GM19238 (cell line): Measurements from ENCODE around the gene SCFD2.
"Not testable (repeated sequence)": the region's sequence is repeated elsewhere in the genome, so short reads cannot be mapped to it uniquely, and the experiment has no call there.

Experiments
- DNase-seq: peaks from one replicate; pipeline ENCODE4 v3.0.0; 2011; ENCODE audit warnings: low spot score; ENCODE audit not compliant: insufficient read length

SCFD2 gene

DNA sequence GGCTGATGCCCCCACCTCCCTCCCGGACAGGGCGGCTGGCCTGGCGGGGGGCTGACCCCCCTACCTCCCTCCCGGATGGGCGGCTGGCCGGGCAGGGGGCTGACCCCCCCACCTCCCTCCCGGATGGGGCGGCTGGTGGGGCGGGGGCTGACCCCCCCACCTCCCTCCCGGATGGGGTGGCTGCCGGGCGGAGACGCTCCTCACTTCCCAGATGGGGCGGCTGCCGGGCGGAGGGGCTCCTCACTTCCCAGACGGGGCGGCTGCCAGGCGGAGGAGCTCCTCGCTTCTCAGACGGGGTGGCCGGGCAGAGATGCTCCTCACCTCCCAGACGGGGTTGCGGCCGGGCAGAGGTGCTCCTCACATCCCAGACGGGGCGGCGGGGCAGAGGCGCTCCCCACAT is 127.5 kb downstream of the SCFD2 start:
- not testable (repeated sequence) for DNase-seq

- not testable (repeated sequence) for DNase-seq
Measured at GRCh38 chr4:53237811-53238210, 128.1 kb downstream of the SCFD2 start.

GRCh38 chr4:53236624-53237023 is 129.2 kb downstream of the SCFD2 start:
- DNase-seq: not testable (repeated sequence)

DNA sequence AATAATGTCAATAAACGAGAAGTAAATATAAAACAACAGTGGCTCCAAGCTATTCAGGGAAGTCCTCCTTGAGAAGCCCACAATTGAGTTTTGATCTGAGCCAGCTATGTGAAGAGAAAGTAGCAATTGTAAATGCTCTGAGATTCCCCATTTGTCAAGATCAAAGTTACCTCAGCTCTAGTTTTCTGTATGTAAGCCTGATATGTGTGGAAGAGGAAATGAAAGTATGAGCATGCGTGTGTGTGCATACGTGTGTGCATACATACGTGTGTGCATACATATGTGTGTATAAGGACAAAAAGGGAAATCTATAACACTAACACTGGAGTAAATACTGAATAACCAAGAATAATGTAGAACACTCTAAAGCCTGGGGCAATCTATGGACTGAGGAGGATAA is 130.3 kb downstream of the SCFD2 start:
- no peak for DNase-seq

GRCh38 chr4:53234669-53235068 is 131.2 kb downstream of the SCFD2 start:
- no peak for DNase-seq

DNA sequence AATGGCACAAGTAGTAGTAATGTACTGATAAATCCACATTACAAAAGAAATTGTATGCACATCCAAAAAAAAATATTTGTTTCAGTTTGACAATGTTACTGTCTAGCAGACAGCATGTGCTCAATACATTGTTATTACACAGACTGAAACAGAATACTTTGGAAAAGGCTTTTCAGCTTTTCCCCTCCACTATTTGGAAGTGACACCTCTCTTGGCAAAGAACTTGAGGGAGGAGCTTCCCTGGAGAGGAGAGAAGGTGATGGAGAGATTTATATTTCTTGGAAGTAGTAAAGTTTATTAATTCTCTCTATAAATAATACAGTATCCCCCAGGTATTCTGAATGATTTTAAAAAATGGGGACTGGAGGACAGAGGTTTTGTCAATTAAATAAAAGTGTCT is 131.8 kb downstream of the SCFD2 start:
- DNase-seq: no peak

- no peak for DNase-seq
Measured at GRCh38 chr4:53233114-53233795, 132.6 kb downstream of the SCFD2 start.

DNA sequence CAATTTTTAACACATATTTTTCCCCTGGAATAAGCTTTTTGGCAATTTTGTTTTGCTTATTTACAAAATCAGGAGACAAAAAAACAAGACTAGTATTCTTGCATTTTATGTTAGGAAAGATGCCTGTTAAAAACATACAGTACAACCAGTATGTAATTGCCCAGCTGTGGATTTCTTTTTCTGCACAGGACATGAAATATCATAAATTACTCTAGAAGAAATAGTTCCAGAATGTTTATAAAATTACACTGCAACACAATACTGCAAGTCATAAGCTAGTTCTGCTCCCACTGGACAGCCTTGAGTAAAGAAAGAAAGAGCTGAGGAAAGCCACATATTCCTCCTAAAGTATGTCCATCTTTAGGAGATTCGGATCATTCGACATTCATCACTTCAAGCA is 133.5 kb downstream of the SCFD2 start:
- no peak for DNase-seq

- DNase-seq: no peak
Measured at GRCh38 chr4:53228036-53228435, 137.8 kb downstream of the SCFD2 start.

DNA sequence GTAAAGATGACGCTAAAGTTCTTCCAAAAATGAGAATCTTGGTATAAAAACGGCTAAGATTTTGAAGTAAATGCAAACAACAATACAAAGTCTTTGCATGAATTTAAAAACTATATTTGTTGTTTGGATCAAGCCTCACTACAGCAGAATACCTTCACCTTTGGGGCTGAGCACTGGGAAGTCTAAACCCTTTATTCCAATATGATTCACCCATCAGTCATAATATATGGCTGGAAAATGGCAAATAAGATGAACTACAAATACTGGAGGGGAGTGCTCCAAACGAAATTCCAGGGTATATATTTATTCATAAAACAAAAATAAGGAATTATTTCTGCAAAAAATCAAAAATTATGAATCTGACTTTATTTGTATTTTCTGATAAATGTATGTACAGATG is 138.4 kb downstream of the SCFD2 start:
- DNase-seq: no peak

GRCh38 chr4:53221832-53222480 is 143.9 kb downstream of the SCFD2 start:
- no peak for DNase-seq

GRCh38 chr4:53219148-53219547 is 146.7 kb downstream of the SCFD2 start:
- DNase-seq: not testable (repeated sequence)

- DNase-seq: no peak
Measured at GRCh38 chr4:53208753-53209152, 157.1 kb downstream of the SCFD2 start.

DNA sequence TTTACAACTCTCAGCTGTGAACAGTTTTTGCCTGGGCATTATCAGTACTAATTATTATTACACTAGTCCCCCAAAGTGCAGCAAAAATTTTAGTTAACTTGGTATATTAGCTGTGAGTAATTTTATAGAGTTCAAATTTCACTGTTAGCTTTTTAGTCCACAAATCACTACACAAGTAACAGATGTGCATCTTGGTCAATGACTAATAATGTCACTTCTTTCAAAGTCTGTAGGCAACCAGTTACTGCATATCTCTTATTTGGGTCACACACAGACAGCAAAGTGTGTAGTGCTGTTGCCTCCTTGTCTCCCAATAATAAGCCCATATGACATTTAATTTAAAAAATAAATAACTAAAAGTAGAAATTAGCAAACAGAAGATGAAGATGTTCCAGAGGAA is 159.9 kb downstream of the SCFD2 start:
- no peak for DNase-seq

DNA sequence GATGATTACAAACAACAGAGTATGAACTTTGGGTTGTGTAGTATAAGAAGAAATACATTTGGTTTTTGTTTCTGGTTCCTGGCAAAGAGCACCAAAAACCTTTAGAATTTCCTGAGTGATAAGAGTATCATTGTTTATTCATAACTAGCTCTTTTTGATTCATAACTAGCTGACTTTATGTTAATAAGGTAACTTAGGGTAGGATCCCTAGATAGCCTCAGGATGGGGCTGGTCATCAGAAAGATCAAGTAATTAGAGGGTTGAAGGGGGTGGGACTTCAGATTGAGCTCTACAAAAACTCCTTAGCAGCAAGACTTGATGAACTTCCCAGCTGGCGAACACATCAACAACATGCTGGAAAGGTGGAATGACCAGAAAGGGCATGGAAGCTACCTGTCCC is 166.5 kb downstream of the SCFD2 start:
- no peak for DNase-seq

DNA sequence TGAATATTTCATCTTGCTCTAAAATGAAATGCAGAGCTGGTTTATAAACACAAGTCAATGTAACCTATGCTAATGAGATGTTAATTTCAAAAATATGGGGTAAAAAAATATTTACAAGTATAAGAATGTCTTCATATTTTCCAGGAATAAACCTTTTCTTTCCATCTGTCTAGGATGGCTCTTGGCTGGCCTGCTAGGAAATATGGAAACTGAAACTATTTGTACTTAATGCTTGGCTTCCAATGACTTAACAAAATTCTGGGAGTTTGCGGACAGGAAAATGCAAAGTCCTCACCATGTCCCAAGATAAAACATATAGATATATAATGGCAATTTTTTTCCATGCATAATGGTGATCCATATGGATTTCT is 168.1 kb downstream of the SCFD2 start:
- DNase-seq: no peak

- peak; percentile 8 for DNase-seq
Measured at GRCh38 chr4:53196882-53197771, 168.7 kb downstream of the SCFD2 start.

GRCh38 chr4:53195815-53196661 is 169.8 kb downstream of the SCFD2 start:
- no peak for DNase-seq

DNA sequence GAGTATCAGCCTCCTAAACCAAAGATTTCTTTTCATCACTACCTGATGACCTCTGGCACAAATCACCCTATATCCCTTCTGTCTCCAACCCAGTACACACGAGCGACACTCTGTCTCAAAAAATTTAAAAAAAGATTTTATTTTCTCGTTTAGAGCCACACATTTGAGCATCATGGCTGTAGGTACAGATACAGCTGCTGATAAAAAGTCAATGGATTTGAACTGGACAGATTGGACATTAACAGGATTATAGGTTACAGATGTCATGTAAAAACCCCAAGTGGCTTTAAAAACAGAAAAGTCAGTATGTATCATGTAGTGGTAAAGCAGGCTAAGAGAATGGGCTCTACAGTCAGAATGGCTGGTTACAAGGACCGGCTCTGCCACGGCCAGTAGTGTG is 171.1 kb downstream of the SCFD2 start:
- DNase-seq: no peak

DNA sequence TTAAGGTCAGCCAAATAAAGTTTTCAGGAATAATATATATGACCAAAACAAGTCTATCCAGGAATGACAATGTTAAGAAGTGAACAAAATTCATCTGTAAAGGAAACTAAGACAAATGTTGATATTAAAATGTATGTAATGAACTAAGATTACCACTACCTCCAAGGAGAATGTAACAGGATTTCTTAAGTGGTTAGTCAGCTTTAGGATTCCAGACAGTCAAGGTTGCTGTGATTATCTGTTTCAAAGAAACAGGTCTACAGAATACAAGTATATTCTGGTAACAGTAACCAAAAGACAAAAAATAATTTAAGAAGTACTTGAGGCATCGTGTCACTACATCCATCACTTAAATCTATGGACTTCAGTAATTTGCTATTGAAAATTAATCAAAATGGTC is 172.8 kb downstream of the SCFD2 start:
- no peak for DNase-seq

DNA sequence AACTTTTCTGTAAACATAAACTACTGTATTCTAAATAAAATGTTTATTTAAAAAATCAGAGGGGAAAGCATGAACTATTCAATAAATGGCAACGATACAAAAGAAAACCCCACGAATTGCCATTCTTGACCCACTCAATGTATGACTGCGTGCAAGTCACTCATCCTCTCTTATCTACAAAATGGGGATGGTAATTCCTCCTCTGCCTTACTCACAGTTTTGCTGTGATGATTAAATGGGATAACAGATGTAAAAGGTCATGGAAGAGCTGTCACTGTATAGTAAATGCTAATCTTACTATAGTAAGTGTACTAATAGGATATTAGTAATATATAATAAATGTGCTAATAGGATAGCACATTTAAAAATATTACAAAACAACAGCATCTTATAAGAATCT is 173.4 kb downstream of the SCFD2 start:
- DNase-seq: no peak
